HG03575 (cell line): ENCODE measurements around the gene STXBP6.

Experiments used
- ATAC-seq: cut with Tn5 transposase; IDR thresholded peaks from one replicate; pipeline ENCODE4 v1.9.1; 2021; ENCODE audit not compliant: unreplicated experiment, insufficient number of reproducible peaks, low FRiP score; ENCODE audit errors: extremely low read depth

STXBP6 gene

DNA sequence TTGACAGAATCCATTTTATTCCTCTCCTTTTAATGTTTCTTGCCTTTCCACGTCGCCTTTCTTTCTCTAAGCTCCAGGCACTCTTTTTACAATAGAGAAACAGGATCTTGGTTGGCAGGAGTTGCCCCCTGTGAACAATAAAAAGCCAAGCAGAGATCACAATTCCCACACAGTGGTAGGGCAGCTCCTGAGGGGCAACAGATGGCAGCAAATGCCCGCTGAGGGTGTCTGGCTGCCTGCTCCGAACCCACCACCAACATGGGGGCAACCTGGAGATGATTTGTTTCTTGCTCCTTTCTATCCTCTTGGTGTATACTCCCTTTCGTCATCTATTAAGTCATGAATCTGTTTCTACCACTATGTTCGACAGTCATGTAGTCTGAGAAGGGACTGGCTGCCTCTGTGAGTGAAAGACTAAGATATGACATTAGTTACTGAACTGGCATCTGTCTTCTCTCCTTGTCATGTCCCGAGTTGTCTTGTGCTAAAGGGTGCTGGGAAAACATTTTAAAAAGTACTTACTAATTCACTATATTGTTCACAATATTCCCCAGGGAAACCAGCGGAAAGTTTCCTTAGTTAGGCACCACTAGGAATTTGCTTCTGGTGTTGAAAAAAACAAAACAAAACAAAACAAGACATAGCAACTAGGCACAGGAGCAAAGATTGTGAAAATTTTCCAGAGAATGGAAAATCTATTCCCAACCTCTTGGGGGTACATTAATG is 170.1 kb downstream of the STXBP6 start:
- no peak for ATAC-seq

DNA sequence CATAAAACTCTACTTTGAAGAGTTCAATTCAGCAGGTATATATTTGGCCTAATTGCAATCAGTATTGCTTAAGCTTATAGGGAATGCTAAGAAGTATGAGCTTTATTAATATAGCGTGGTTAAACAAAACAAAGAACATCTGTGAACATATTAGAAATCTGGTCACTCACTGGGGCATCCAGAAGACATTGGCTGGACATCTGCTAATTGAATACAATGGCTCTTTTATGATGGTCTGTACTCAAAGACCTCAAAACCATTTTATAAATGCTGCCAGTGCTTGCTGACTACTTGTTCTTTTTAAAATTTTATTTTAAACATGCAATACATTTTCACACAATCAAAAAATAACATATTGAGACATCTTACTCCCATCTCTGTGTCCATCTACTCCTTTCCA is 173.0 kb downstream of the STXBP6 start:
- no peak for ATAC-seq

DNA sequence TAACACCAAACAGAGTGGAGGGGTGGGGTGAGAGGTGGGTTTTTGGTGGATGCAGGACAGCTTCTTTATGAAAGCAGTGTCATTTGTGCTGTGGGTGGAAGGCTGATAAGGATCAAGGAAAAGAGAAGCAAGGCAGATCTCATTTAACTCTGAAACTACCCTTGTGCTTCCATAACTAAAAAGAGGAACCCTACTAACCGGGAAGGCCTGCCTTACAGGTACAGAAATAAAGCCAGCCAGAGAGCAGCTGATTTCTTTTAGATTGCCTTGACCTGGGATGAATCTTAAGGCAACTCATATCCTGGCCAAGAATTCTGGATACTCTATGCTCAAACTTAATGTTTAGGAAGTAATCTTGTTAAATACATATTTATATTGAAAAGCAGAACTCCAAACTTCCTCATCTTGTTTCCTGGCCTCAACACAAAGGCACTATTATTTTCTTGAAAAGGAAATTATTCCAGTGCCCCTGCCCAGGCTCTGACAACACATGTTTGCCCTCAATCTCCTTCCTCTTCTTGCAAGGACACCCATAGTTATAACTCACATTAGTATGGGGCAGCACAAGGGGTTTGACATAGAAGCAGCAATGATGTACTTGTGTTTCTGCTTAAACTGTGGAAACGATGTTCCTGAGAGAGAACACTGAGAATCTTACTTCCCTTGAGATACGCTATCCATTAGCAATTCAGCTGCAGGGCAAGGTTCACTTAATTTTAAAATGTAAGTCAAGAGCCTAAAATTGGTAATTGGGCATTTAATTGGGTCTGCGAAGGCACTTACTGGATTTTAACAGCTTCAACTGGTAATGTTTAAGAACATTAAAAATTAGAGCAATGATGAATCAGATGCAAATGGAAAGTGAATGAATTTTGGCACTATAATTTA is 173.7 kb downstream of the STXBP6 start:
- no peak for ATAC-seq

DNA sequence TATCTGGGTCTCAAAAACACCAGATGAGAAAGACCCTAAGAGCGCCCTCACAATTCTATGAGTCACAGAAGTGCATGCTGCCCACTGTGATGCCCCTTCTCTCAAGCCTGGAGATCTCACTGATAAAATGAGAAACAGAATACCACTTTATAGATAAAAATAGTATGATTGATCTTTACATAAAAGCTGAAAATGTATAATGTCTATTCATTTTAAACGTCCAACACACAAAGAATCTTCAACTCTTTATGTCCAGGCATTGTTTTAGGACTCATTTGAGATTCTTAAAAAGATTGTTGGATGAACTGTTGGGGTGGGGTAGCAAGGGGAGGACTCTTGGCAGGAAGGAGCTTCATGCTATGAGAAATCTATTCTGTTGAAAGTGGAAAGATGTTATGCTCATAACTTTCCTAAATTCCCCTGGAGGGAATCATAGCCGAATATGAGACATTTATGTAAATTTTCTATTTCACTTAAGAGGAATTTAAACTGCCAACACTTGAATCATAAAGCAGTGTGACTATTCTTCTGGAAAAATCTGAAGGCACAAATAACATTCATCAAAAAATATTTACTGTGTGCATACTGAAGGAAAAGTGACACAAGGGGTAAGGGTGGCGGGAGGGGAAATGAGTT is 174.6 kb downstream of the STXBP6 start:
- ATAC-seq, result no peak

DNA sequence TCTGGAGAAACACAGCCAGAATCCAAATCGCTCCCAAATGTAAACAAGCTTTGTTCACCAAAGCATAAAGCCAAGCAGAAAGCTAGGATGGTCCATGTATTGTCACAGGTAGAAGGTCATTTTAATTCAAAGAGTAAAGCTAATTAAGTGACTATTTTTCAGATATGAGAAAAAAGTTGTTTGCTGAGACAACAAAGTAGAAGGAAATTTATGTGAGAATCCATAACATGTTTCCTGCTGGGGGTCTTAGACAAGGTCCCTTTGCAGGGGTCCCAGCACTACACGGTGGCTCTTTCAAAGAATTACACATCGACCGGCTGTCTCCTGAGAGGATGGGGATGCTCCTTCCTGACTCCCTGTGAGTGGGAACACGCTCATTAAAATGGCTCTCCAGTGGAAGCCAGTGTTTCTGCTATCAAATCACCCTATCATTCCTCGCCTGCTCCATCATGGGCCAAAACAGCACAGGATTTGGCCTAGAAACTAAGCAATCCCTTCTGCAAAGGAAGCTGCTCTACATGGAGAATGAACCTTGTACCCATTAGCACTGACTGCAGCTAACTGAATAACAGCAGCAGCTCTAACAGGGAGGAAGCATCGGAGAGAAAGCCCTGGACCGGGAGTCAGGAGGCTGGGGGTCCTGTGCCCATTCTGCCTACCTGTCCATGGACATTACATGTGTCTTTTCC is 175.3 kb downstream of the STXBP6 start:
- ATAC-seq, result no peak

DNA sequence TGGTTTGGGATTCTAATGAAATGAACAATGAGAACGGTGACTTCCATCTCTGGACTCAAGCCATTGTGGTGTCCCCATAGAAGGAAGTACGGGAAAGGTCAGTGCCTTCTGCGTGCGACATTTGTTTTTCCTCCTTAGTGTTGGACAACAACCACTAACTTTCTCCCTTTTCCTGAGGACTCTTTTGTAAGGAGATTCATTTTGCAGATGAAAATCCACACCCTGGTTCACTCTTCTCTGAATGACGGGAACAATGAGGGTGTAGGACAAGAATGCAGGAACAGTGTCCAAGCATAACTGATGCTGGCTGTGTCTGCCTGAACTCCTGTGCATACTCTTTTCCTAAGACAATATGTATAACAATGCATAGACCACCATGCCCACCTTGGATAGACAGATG is 176.4 kb downstream of the STXBP6 start:
- no peak for ATAC-seq

DNA sequence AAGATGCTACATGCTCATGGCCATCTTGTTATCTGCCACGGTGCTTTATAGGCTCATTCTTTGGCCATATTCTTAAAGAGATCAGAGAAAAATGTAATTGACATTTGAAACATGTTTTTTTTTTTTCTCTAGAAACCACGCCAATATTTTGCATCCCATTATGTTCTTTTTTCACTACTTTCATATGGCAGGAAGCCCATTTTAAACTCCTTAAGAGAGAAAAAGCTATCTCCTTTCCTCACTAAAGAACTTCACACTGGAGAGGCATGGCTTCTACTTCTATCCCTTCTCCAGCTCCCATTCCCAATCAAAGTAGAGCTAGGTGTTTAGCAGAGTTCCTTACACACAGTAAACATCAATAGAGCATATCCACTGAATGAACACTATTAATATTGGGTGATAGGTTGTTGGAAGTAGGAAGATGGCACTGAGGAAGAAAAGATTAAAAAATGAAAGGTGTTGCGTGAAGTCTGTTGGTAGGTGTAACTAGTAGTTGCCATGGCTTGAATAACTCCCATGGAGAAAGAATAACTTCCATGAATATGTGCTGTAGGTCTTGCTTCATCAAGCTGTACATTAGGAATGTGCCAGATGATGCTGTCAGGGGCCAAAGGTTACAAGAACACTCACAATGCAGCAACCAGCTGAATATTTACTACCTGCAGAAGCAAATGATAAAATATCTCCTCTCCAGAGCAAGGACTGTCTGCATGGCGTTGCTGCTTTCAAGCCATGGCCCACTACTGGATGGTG is 178.8 kb downstream of the STXBP6 start:
- no peak for ATAC-seq

DNA sequence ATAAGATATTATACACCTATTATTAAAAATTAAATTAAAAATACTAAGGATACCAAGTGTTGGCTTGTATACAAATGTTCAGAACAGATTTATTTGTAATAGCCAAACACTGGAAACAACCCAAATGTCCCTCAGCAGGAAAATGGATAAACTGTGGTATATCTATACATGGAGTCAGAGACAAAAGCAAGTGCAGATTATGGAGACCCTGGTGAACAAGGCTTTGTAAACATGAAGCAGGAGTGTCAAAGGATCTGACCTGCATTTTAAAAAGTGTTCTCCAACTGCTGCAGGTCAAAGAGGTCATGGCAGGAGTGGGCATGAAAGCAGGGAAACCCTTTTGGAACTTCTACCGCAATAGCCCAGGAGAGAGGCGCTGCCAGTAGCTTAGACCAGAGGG is 181.6 kb downstream of the STXBP6 start:
- no peak for ATAC-seq

DNA sequence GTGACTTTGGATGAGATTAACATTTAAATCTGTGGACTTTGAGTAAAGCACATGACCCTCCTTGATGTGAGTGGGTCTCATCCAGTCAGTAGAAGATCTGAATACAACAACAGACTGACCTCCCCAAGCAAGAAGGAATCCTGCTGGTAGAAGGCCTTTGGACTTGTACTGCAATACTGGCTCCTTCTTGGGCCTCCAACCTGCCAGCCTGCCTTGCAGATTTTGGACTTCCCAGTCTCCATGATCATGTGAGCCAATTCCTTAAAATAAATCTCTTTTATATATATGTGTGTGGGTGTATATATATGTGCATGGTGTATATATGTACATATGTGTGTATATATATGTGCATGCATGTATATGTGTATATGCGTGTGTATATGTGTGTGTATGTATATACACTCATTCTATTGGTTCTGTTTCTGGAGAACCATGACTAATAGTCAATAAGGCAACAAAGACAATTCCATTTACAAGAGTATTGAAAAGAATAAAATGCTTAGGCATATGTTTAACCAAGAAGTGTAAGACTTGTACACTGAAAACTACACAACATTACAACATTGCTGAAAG is 183.8 kb downstream of the STXBP6 start:
- ATAC-seq, result no peak

DNA sequence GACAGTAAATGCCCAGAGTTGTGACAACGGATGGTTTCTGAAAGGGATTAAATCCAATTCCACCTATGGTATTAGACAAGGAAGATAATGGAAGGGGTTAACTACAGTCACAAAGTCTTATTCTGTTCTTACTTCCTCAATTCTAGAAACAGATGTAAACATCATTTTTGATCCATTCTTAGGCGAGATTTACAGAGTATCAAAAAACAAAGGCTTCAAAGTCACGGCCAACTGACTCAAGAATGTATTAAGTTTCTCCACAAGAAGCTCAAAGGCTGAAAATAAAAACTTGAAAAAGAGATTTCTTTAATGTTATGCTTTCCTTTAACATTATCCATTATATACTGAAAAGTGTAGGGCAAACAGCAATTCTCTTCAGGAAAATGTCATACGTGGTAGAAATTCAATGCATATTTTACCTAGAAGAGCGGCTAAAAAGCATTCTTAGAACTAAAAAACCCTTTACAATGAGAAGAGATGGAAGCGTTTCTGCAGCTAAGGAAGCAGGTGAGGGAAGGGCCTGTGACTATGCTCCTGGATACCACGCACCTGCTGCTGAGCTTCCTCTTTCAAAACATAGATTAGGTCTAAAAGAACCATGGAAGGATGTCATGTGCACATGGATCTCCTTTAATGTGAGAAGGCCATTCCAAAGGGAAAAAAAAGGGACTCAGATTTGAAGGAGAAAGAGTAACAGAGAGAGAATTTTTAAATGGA is 185.8 kb downstream of the STXBP6 start:
- no peak for ATAC-seq

DNA sequence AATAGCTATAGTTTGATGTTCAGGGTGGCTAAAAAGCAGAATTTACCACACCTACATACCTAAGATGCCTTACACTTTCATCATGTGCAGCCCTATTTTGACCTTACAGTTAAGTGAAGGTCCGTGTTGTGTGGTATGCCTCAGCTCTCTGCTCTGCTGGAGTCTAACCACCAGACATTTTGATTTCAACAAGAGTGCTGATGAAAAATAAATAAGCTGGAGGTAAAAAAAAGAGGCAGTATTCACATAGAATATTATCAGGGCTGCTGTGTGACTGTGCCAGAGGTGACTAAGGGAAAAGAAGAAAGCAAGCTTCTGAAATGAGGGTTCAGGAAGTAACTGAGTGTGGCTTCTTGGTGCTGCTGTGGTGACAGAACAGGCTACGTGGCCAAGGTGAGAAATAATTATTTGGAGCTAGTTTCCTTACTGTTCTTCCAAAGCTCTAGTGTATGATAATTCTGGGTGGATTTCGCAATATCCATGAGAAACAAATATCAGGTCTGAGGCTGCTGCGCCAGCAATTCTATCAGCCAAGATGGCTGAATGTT is 188.8 kb downstream of the STXBP6 start:
- ATAC-seq, result no peak

DNA sequence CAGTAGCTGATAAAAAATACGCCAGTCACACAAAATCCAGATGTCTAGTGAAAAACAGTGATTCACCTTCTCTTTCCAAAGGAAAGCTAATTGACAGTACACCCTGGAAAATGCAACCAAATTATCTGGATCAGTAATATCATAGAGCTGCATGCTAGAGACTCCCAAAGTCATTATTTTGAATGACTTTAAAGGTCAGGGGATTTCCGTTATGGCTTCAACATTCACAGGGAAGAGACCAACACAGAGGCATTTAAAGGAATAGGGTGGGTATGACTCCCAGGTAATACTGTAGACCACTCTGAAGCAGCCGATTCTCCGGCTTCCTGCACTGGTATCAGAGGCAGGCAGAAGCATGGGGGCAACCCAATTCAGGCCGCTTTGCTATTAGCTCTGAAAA is 190.4 kb downstream of the STXBP6 start:
- ATAC-seq, result no peak

DNA sequence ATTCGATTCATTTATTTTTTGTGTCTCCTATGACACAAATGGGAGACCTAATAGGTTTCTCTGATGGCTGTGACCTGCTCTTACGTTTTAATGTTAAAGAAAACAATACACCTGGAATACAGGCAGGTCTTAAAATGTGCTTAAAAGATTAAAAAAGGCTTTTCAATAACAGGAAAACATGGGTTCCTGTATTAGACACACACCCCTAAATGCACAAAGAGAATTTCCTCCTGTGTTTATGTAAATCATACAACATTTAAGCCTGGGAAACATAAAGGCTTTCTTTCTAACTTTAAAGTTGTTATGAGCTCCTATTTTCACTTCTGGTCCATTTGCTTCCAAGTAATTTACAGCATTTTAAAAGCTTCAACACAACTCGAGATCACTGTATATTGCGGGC is 191.3 kb downstream of the STXBP6 start:
- ATAC-seq, result no peak

DNA sequence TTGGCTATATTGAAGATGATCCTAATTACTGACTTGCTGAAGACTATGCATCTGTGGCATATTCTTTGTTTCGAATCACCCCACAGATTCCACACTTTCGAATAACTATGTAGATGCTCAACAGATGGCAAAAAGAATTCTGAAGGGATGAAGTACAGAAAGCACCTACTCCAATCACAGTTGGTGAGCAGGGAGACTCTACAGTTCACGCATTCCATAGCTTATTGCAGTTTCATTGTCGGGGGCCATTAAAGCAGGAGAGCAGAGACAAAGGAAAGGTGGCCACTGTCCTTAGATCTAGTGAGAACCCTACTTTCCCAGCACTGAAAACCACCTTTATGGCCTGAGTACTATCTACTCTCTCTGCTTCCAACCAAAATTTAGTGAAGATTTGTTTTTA is 191.9 kb downstream of the STXBP6 start:
- ATAC-seq, result no peak

DNA sequence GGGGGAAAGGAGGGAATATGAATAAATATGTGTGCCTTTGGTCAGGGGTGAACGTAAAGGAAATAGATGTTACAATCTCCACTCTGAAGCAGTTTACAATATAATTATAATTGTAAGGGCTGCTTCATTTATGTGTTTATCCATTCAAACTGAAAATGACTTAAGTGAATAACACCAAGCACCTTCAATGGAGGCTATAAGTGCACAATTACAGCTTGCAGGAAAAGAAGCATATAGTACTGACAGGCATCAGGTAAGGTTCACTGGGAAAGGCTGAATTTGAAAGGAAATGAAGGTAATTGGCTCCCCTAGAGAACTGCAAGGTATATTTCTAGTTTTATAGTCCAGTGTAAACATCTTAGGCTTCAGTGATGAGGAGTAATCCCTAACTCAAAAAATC is 192.7 kb downstream of the STXBP6 start:
- ATAC-seq, result no peak

DNA sequence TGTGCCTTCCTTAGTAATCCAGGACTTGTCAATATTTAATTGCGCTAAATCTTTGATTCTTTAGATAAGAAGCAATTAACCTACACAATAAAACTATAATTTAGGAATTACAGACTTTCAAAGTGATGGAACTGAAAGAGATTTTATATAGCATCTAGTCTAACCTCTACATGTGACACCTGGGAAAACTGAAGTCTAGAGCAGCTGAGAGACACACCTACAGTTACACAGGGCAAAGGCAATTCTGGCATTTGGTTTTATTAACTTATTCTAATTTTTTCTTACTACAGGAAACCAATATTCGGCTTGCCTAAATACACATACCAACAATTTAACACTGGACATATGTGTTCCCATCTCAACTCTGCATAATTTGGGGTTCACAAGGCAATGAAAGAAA is 196.5 kb downstream of the STXBP6 start:
- ATAC-seq, result no peak

DNA sequence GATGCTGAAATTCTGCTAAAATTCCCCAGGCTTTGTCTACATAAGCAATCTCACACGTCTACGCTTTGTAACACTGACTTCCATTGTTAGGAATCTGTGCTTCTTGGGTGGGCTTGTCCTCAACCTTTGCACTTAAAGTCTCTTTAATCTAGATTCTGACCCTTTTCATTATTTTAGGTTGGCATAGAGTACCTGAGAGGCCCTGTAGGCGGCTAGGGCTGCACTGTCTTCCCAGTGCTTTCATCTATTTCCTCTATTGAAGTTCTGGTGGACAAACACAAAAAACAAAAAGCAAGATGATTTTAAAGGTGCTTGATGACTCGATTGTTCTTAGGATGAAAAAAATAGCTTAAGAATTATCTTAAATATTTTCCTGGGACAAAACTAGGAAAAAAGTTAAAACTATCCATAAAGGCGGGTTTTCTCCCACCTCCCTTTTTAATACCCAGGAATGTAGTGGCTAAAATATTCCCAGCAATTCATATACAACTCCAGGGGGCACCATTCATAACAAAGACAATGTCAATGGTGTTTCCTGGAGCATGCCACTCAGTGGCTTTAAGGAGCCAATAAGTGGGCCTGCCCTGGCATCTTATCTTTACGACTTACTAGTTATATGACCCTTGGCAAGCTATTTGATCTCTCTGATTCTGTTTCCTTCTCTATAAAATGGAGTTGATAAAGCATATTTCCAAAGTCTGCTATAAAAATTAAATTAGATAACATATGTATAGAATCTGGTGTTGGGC is 197.5 kb downstream of the STXBP6 start:
- no peak for ATAC-seq
